ENCODE measurements around the gene PRSS12.
"Not testable (repeated sequence)": the region's sequence is repeated elsewhere in the genome, so short reads cannot be mapped to it uniquely, and the experiment has no call there.

Gene PRSS12

GRCh38 chr4:118317691-118318090, 35.1 kb downstream of the PRSS12 start:
- no peak for DNase-seq

GRCh38 chr4:118314221-118314620, 38.6 kb downstream of the PRSS12 start:
- no peak for DNase-seq

- DNase-seq = no peak
These were observed 39.7 kb downstream of the PRSS12 start for GRCh38 chr4:118313098-118313497.

GRCh38 chr4:118308306-118309030, 44.3 kb downstream of the PRSS12 start:
- DNase-seq = no peak

DNA sequence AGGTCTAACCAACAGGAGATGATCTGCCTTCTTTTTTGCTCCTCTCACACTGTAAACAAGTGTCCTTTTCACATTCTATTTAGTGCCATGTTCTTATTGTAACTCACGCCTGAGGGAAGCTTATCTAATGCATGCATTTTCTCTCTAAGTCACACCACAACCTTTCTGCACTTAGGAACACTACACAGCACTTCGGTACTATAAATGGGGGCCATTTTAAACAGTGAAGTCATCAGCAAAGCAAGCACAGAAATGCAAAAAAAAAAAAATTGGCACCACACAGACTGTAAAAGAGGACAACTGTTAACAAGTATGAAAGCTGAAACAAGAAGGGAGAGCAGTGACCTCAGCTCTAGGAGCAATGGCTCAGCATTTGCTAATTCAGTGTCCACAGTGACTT, 45.2 kb downstream of the PRSS12 start:
- DNase-seq = no peak

DNA sequence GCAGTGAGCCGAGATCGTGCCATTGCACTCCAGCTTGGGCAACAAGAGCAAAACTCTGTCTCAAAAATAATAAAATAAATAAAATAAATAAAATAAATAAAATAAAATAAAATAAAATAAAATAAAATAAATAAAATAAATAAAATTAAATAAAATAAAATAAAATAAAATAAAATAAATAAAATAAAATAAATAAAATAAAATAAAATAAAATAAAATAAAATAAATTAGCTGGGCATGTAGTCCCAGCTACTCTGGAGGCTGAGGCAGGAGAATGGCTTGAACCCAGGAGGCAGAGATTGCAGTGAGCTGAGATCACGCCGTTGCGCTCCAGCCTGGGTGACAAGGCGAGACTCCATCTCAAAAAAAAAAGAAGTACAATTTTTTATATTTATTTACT, 53.2 kb downstream of the PRSS12 start:
- DNase-seq = not testable (repeated sequence)

GRCh38 chr4:118296729-118297128, 56.1 kb downstream of the PRSS12 start:
- no peak for DNase-seq

DNA sequence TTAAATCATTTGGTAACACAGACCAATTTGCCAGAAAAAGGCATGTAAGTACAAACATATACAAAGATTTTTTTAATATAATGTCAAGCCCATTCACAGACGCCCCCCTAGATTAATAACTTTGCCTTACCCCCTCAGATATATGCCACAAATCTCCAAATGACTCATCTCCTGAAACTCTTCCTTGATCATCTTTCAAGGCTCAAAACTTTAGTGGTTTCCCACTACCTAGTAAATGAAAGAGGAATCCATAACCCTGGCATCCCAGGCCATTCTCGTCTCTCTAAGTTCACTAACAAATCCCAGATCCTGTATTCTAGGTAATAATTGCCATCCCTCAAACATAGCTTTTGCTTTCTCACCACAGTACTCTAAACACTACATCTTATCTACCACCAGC, 61.9 kb downstream of the PRSS12 start:
- DNase-seq = no peak

DNA sequence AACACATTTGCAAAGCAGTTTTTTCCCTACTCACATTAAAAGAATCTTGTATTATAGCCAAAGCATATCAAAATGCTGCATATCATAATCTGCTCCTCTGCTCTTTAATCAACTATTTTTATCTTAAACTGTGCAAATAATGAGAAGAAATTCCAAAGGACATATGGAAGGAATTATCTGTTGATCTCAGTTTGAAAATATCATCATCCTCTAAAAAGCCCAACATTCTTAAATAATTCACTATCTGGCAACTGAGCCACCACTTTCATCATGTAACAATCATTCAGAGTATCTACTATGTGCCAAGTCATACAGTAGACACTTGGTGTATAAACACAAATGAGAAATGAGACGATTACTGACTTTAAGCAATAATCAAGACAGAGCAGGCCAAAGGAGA, 63.0 kb downstream of the PRSS12 start:
- DNase-seq = no peak

DNA sequence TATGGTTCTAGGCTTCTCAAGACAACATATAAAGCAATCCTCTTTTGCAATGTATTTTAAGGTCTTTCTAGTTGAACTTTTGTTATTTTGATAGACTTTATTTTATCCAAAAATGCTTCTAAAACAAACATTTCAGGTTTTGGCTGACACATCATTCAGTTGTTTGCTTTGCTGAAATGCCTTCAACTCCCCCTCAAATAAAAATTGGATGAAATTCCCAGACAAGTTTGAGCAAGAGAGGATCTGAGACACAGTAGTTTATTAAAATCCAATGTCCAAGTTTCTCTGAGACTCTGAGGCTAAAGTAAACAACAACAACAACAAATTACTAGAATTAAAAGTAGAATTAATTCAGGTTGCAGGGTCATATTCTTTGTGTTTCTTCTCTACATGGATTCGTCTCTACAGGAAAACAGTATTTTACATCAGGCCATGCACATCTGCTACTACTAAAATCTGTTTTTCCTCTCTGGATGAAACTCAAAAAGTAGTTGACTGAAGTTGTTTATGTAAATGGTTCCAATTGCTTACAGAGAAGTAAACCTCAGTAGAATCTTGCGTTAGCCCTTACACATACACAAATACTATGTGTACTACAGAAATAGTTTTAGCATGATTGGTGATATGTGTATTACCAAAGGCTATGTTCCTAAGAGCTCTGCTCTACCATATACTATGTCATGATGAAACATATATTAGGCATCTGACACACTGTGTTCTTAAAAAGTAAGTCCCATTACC, 64.9 kb downstream of the PRSS12 start:
- DNase-seq = no peak

GRCh38 chr4:118286685-118287084, 66.1 kb downstream of the PRSS12 start:
- DNase-seq = no peak

DNA sequence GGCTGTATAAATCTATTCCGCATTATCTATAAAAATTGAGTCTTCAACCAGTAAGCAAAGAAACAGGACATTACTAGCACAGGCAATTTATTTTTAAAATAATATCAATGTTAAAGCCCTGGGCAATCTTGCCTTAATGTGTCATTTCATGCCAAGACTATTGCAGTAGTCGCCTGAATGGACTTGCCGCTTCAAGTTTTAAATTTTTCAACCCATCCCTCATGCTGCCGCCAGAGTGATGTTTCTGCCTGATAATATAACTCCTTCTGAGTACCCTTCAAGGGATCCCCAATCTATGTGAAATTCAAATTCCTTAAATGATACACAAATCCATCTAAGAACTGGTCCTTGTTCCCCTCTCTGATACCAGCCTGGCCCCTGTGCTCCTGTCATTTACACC, 66.9 kb downstream of the PRSS12 start:
- DNase-seq = no peak

DNA sequence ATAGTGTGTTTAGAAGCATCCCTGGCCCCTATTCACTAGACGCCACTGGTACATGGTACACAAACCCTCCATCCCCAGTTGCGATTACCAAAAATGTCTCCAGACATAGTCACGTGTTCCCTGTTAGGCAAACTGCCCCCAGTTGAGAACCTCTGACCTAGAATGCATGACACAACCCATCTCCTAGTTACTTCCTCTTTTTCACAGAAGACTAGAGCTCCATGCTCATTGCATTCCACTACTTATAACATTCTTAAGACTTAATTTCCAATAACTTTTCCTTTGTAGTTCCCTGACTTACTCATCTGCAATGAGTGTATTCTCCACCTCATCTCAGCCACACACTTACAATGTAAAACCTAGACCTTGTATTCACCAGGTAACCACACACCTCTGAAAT, 68.6 kb downstream of the PRSS12 start:
- no peak for DNase-seq

DNA sequence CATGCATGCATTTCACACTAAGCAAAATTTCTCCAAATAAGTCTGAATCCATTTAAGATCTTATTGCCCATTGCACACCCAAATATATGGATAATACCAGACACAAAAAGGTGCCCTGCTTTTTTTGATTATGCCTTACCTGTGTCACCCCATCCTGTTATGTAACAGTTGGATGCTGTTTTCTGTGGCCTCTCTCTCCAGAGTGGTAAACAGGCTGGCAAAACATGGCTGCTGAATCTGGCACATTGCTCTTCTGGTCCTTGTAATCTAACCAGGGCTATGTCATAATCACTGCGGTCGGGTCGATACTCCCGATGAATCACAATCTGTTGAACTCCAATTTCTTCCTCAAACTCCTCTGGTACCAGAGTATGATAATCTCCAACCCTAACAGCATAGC, 70.1 kb downstream of the PRSS12 start:
- DNase-seq = no peak

- no peak for DNase-seq
These were observed 71.0 kb downstream of the PRSS12 start for GRCh38 chr4:118281611-118282442.

GRCh38 chr4:118280501-118281218, 72.1 kb downstream of the PRSS12 start:
- peak; percentile 20 for DNase-seq

DNA sequence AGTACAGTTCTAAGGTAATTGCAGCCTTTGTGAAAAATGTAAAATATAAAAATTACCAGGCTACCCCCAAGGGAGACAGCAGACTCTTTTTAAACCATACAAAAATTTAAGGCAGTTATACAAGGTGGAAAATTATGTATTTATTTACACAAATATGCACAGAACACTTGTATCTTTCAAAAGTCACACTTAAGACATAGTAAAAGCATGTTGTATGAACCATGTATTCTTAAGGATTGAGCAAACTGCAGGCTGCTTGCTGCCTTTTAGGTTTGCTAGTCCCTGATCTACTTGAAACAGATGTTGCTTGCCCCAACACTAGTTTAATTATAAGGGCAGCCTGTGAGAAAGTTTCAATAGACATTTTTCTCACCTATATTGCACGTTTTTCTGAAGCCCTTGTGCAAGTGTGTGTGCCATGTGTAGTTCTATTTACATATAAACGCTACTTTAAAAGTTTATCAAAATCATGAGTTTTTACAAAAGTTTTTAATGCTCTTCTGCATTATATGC, 72.8 kb downstream of the PRSS12 start:
- no peak for DNase-seq

- DNase-seq = no peak
These were observed 73.5 kb downstream of the PRSS12 start for GRCh38 chr4:118279328-118279727.

DNA sequence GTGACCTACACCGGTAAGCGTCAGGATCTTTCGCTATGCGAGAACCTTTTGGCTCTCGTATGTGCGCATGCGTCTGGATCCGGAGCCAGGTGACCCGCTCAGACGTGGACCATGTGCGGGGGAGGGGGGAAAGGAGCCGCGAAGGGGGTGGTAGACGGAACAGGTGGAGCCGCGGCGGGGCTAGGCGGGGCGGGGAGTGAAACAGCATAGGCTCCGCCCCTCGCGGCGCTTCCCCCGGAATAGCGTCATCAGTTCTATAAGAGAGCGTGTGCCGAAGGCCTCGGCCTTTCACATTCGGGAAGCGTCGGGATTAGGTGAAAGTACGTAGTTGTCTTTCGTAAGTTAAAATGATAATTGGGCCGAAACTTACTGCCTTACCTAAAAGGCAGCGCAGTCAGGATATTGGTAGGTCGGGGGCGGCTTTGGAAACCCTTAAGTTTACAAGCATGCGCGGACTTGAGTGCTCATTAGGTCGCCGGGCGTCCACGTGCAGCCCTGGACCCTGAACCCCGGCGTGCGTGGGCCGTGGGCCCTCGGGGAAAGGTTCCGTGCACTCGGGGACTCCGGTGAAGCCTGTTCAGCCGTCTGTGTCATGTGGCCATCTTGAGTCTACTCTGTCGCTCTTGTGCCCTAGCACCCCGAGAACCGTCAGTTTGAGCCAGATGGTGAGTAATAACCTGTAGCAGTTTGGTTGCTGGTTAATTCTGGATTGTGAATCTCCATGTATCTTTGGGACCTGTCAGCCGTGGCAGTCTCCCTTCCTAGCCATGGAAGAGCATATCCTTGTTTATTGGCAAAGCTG, 74.1 kb downstream of the PRSS12 start:
- DNase-seq = peak; percentile 85

- no peak for DNase-seq
These were observed 75.6 kb downstream of the PRSS12 start for GRCh38 chr4:118277243-118277642.

- no peak for DNase-seq
These were observed 76.2 kb downstream of the PRSS12 start for GRCh38 chr4:118276580-118276979.

- no peak for DNase-seq
These were observed 79.2 kb downstream of the PRSS12 start for GRCh38 chr4:118273642-118274041.

All from NCI-H1105 (cell line).